GM18861 (cell line): ENCODE data around the gene C10orf105.

Experiments used
- ATAC-seq: cut with Tn5 transposase; IDR thresholded peaks from one replicate; pipeline ENCODE4 v1.9.1; 2021; ENCODE audit not compliant: unreplicated experiment

The C10orf105 gene

DNA sequence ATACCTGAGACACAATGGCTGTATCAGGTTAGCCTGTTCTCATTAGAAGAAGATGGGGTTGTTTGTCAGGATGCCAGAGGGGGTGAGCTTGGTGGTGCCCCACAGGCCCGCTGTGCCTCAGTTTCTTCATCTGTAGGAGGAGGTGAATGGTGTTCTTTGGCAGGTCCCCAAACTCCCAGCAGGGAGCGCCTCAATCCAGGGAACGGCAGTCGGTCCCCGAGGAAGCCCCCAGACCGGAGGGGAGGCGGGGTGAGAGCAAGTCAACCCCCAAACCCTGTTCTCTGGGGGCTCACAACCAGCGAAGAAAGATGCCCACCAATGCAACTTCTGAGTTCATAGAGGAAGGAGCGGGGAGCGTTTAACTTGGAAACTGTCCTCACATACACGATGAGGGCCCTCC lies 16.0 kb downstream of the C10orf105 start:
- no peak for ATAC-seq

DNA sequence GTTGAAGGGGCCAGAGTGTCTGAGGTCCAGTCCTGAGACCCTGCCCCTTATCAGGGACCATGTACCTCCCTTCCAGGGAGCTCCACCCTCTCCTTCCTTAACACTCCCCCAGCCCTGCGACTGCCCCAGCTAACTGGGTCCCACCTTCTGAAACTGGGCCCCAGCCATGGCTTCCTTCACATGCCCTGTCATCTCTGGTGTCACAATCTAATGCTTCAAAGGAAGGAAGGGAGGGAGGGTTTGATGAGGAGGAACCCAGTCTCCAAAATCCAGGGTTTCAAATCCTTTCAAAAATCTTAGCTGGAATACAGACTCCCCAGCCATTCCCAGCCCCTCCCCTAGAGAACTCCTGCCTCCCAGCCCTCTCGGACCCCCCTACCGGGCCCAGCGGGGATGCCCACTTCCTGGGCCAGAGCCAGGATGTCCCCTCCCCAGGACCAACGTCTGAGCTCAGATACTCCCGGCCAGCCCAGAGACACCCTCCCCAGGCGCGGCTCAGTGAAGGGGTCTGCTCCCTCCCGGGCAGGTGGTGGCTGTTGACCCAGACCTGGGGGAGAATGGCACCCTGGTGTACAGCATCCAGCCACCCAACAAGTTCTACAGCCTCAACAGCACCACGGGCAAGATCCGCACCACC lies 18.0 kb downstream of the C10orf105 start:
- ATAC-seq: no peak

DNA sequence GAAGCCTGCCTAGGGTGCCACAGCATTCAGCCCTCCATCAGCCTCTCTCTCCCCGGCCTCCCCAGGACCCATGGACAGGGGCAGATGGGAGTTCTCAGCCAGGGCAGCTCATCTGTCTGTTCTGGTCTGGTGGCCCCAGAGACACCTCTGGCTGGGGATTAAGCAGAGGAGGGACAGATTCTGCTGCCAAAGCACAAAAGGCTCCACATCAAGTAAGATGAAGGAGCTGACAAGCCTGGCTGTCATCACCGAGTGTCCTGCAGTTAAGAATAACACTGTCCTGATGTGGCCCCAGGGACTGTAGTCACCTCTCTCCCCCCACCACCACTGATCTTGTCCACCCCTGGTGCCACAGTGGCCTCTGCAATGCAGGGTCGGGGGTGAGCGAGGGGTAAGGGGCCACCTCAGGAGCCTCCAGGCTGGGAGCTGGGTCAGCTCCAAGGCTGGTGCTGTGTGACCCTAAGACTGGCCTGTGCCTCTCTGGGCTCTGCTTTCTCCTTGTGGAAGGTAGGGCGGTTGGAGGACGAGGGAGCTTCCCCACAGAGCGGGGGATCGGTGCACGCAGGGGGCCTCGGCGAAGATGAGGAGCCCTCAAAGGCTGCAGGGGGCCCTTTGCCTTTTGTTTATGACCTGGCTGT lies 18.7 kb downstream of the C10orf105 start:
- no peak for ATAC-seq

- ATAC-seq: no peak
These were observed 20.8 kb downstream of the C10orf105 start for GRCh38 chr10:71698737-71699136.

GRCh38 chr10:71697938-71698709 lies 21.5 kb downstream of the C10orf105 start:
- ATAC-seq: no peak

- no peak for ATAC-seq
These were observed 22.8 kb downstream of the C10orf105 start for GRCh38 chr10:71696628-71697326.

GRCh38 chr10:71695502-71696476 lies 23.8 kb downstream of the C10orf105 start:
- ATAC-seq: no peak

GRCh38 chr10:71694567-71694968 lies 25.0 kb downstream of the C10orf105 start:
- peak; percentile 82 for ATAC-seq

DNA sequence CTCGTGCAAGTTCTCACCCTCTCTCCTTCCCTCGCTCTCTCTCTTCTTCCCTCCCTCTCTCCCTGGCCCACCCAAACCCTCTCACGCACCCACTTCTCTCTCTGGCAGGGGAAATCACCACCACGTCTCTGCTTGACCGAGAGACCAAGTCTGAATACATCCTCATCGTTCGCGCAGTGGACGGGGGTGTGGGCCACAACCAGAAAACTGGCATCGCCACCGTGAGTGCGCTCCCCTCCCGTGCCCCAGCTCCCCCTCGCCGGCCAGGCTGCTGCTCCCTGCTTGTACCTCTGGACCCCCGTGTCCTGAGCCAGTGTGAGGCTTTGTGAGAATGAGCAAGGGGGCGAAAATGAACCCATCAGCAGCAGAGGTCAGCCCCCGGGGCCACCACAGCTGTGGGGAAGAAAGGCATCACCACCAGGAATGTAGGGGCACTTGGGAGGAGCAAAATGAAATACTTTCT lies 25.5 kb downstream of the C10orf105 start:
- no peak for ATAC-seq

- no peak for ATAC-seq
These were observed 26.2 kb downstream of the C10orf105 start for GRCh38 chr10:71693377-71693776.

DNA sequence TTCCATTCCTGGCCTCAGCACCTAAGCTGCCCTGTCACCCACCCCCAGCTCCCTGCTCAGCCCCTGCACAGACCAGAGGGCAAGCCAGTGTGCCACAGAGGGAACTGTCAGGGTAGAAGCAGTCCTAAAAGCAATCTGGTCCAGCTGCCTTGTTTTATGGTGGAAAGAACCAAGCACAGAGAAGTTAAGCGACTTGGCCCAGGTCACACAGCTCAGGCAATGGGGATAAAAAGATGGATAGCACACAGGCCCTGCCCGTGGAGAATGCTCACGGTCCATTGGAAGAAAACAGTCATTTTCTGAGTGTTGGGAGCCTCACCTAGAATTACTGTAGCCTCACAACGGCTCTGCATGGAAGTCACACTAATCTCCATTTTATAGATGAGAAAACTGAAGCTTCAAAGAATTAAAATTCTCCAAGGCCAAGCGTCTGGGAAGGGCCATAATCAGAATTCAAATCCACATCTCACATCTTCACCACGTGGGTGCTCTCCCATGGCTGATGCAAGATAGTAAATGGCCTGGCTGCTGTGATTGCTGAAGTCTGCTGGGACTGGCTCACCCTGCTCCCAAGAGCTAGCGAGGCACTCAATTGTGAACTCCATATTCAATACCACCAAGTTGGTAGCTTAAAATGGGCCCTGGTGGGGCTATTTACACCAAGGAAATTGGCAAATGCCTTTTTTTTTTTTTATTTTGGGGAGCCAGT lies 26.8 kb downstream of the C10orf105 start:
- ATAC-seq: no peak

DNA sequence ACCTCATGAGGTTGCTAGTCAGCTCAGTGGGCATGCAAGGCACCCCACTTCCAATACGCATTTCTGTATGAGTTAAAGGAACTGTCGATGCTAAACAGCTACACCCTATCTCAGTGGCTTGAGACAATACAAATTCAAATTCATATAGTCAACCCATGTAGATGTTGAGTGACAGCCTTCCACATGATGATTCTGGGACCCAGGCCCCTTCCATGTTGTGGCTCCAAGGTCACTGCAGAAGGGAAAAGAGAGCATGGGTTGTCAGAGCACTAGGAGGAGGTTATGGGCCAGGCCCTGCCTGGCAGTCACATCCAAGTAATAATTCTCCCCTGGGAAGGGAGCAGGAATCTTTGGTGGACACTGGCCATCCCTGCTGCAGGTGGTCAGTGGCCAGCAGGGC lies 28.2 kb downstream of the C10orf105 start:
- no peak for ATAC-seq

DNA sequence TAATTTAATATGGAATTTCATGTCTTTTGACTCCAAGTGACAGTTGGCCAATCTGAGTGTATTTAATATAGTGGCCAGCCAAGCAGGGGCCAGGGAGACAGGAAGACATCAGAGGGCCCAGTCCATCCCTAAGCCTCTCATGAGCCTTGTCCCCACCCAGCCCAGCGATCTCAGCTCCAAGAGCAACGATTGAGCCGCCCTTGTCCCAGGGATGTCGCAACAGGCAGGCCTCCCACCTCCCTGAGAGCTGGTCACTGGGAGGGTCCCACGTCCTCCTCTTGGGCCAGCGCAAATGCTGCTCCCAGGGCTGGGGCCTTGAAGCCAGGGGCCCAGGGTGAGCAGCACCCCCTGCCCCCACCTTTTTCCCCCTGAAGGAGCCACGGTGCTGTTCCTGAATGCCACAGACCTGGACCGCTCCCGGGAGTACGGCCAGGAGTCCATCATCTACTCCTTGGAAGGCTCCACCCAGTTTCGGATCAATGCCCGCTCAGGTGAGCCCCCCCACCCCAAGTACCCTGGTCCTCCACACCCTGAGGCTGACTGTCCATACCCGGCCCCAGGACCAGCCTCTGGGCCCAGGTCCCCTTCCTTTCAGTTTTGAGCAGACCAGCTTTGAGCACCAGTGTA lies 29.4 kb downstream of the C10orf105 start:
- no peak for ATAC-seq

GRCh38 chr10:71688256-71688655 lies 31.3 kb downstream of the C10orf105 start:
- no peak for ATAC-seq

DNA sequence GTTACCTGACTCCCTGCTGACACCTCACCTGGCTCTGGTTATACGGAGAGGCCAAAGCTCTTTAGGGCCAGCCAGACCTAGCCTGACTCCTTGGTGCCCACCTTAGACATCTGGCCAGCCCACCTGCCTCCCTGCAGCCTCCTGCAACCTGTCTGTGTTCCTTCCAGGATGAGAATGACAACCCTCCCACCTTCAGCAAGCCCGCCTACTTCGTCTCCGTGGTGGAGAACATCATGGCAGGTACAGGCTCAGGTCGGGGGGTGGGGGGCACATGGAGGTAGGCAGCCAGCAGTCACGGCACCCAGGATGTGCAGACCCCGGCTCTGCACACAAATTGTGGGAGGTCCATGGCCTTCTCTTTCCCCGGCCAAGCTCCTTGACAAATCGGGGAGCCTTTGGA lies 32.1 kb downstream of the C10orf105 start:
- ATAC-seq: no peak

DNA sequence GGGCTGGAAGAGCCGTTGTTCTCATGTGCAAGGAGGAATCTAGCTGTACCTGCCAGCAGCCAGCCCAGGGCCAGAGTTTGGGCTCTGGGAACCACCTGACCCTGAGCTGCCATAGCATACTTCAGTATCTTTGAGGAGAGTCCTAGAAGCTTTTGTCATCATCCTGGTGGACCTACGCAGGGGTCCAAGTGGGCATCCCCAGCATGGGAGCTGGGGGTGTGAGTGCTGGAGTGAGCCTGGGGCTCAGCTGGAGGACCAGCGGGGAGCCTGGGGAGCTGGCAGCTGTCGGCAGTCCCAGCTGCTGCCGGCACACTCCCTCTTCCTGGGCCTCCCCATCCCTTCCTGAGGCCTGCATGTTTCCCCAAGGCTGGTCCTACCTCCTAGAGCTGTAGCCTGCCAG lies 32.5 kb downstream of the C10orf105 start:
- ATAC-seq: no peak

DNA sequence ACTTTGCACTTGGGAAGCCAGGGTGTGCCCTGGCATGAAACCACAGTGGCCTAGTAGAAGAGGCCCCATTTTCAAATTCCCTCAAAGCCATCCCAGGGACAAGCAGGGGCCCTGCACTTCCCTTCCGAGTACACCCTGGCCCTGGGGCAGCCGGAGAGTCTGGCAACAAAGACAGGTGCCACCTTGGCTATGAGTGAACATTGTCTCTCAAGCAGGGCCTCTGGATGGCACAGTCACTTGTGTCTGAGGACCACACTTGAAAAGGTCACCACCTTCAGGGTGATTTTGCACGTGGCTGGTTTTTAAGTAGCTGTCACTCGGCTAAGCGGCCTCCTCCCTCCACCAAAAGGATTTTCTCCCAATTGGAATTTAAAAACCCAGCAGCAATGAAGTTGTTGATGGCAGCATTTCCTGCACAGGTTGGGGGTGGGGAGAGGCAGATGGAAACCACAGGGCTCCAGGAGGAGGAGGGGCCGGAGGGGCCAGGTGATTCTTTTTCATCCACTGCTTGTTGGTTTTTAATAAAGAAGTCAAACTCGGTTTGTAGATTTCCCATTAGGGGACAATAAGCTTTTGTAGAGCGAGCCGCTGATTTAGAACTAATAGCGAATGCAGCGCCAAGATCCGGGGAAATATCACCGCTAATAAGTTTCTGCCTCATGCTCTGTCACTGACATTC lies 33.9 kb downstream of the C10orf105 start:
- no peak for ATAC-seq

GRCh38 chr10:71684356-71685173 lies 35.0 kb downstream of the C10orf105 start:
- ATAC-seq: no peak
